GM10266 (cell line): ENCODE measurements around the gene ACER3.

ENCODE experiments used
- DNase-seq: peaks from one replicate; pipeline ENCODE4 v3.0.0; 2012; ENCODE audit errors: extremely low spot score
- TF ChIP-seq, protein P1 (sequence below): IDR thresholded peaks from 2 replicates; pipeline ENCODE4 v1.5.1; 2012; ENCODE audit warnings: mild to moderate bottlenecking, low read depth; ENCODE audit not compliant: control insufficient read depth, insufficient read depth; ENCODE audit errors: missing control alignments

Gene ACER3

GRCh38 chr11:76972051-76972450, 111.3 kb downstream of the ACER3 start:
- no peak for DNase-seq
- TF ChIP-seq, protein P1, sequence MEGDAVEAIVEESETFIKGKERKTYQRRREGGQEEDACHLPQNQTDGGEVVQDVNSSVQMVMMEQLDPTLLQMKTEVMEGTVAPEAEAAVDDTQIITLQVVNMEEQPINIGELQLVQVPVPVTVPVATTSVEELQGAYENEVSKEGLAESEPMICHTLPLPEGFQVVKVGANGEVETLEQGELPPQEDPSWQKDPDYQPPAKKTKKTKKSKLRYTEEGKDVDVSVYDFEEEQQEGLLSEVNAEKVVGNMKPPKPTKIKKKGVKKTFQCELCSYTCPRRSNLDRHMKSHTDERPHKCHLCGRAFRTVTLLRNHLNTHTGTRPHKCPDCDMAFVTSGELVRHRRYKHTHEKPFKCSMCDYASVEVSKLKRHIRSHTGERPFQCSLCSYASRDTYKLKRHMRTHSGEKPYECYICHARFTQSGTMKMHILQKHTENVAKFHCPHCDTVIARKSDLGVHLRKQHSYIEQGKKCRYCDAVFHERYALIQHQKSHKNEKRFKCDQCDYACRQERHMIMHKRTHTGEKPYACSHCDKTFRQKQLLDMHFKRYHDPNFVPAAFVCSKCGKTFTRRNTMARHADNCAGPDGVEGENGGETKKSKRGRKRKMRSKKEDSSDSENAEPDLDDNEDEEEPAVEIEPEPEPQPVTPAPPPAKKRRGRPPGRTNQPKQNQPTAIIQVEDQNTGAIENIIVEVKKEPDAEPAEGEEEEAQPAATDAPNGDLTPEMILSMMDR: no peak

DNA sequence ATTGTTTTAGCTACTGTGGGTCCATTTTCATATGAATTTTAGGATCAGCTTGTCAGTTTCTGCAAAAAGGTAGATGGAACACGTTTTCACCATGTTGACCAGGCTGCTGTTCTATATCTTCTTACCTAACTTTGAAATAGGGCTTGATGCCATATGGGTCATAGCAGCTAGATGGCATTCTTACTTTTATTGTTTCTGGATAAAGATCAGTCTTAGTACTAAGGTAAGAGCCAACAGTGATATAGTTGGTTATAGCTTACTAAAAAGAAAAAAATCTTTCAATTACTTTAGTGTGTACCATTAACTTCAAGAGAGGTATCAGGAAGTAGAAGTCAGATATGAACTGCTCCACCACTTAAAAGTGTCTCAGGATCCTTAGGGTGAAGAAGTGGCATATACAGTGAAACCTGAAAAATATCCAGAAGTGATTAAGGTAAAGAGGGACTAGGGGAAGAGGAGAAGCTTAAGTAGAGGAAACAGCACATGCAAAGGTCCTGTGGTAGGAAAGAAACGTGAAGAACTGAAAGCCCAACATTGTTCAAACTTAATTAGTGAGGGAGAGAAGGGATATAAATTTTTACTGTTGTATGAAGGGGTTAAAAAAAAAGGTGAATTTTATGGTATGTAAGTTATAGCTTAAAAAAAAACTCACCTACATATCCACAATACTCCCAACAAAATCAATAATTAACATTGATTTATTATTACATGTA, 113.6 kb downstream of the ACER3 start:
- DNase-seq: no peak
- TF ChIP-seq, protein P1: no peak

- TF ChIP-seq, protein P1: no peak
- no peak for DNase-seq
Observed at GRCh38 chr11:76975513-76975912, 114.8 kb downstream of the ACER3 start.

GRCh38 chr11:76977791-76978190, 117.1 kb downstream of the ACER3 start:
- TF ChIP-seq, protein P1: no peak
- DNase-seq: no peak

DNA sequence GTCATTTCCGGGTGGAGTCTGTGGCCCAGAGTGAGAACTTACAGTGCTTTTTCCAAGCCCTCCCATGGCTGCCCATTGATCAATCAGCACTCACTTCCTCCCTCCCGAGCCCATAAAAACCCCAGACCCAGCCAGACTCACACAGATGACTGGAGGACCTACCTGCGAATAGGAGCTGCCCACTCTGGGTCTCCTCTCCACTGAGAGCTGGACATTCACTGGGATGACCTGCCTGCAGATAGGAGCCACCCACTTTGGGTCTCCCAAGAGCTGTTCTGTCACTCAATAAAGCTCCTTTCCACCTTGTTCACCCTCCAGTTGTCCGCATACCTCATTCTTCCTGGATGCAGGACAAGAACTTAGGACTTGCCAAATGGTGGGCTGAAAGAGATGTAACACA, 117.5 kb downstream of the ACER3 start:
- TF ChIP-seq, protein P1: no peak
- no peak for DNase-seq

- DNase-seq: no peak
- TF ChIP-seq, protein P1: no peak
Observed at GRCh38 chr11:76978818-76979217, 118.1 kb downstream of the ACER3 start.

DNA sequence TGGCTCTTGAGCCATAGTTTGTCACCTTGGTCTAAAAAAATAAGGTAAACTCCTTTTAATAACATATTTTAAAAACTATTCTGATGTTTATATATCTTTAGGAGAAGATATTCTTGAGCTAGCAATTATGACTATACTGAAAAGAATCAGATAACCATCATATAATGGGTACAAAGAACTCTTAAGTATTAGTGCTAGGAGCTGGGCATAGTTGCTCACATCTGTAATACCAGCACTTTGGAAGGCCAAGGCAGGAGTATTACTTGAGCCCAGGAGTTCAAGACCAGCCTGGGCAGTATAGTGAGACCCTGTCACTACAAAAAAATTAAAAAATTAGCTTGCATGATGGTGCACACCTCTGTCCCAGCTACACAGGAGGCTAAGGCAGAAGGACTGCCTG, 119.5 kb downstream of the ACER3 start:
- DNase-seq: no peak
- TF ChIP-seq, protein P1: no peak
